ELR (cell line): ENCODE data around the gene AMPD2.
"Not testable (repeated sequence)": the region's sequence is repeated elsewhere in the genome, so short reads cannot be mapped to it uniquely, and the experiment has no call there.

Source experiments
- DNase-seq: peaks from one replicate; pipeline ENCODE4 v3.0.0-alpha.2; 2015; ENCODE audit warnings: low read depth

The AMPD2 gene

DNA sequence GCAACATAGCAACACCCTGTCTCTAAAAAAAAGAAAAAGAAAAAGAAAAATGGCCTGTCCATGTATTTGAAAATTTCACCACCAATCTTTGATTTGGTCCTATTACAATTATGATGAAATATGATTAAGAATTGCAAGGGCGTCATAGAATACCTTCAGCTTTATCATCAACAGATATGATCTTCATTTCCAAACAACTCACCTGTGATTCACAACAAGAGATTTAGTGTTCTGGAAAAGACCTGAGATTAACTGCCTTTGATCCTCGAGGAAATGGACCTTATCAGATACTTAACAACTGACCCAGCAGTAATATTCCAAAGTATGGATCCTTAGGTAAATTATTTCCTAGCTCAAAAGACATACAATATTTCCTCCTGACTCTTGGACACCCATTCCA lies 32.8 kb downstream of the AMPD2 start:
- no peak for DNase-seq

DNA sequence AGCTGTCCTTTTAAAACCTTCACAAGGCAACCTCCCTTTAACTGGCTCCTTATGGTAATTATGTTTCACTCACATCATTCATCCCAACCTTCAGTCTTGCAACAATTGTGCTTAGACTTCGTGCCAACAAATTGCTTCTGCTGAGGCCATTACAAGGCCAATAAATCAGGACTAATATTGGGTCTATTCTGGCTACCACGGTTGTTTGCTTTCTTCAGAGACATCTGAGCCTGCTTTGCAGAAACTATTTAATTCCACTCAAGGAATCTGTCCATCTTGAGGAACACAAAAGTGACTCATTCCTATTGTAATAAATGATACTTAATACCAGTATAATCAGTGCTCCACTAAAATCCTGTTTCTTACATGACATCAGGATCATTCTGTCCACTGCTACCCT lies 33.7 kb downstream of the AMPD2 start:
- DNase-seq, result no peak

DNA sequence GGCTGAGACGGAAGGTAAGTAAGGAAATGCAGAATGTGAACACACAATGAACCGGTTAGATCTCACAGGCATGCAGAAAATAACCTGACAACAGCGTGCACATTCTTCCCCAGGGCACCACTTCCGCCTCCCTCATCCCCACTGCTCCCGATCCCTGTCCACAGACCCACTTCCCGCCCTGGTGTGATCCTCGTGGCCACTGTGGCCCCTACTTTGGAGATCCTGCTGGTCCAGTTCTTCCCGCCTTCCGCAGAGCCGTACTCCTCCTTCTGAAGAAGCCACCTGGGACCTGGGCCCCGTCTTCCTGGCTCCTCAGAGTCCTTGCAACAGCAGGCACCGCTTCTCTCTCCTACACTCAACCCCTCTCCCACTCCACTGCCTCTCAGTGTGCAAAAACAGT lies 34.9 kb downstream of the AMPD2 start:
- DNase-seq, result no peak

DNA sequence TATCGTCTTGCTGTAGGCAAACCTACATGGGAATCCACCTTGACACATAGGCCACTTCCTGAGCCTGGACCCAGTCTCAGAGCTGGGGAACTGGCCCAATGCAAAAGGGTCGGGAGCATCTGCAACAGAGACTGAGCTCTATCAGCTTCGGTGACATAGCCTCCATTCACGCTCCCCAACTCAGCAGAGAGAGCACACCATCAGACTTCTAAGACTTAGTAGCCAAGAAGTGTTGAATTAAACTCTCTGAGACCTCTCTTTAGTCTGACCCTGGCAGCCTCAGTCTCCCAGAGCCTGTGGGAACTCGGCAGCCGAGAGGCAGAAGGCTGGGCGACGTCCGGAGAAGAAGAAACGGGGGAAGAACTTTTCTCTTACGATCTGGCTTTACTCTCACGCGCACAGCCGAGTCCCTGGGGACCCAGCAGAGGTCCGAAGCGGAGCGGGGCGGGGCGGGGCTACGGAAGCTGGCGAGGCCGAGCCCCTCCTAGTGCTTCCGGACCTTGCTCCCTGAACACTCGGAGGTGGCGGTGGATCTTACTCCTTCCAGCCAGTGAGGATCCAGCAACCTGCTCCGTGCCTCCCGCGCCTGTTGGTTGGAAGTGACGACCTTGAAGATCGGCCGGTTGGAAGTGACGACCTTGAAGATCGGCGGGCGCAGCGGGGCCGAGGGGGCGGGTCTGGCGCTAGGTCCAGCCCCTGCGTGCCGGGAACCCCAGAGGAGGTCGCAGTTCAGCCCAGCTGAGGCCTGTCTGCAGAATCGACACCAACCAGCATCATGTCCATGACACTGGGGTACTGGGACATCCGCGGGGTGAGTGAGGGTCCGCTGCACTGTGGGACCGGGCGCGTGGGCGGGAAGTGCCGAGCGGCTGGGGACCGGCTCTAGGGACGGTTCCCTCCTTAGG lies 36.2 kb downstream of the AMPD2 start, which contains the start of gene GSTM4:
GSTM4 (plus strand) TSS at position 485 of the 905 bp plus-strand sequence; CDS start at position 776, 291 bp downstream.
- DNase-seq, result peak; percentile 76

DNA sequence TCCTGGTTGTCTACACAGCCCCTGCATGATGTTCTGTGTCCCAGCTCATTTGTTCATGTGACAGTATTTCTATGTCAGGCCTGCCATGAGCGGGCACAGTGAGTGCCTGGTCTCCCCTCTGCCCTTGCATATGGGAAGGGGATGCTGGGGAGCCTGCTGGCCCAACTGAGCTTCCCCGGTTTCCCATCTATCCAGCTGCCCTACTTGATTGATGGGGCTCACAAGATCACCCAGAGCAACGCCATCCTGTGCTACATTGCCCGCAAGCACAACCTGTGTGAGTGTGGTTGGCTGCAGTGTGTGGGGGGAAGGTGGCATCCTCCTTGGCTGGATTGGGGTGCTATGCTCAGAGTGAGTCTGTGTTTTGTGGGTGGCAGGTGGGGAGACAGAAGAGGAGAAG lies 37.8 kb downstream of the AMPD2 start:
- no peak for DNase-seq

DNA sequence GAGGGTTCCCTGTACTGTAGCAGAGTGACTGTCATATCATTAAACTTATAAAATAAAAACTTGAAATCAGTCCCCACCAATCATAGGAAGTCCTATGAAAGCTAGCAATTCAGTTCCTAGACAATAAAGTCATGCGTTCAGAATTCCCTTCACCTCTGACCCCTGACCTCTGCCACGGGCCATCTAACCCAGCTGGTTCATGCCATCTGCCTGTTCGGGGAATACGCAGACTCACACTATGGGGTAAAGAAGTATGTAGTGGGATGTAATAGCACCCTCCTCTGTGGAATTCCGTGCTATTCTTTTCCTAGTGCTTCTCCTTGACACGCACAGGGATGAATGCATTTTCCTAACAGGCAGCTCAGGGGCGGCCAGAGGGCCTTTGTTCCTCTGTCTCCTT lies 38.3 kb downstream of the AMPD2 start:
- DNase-seq, result no peak

DNA sequence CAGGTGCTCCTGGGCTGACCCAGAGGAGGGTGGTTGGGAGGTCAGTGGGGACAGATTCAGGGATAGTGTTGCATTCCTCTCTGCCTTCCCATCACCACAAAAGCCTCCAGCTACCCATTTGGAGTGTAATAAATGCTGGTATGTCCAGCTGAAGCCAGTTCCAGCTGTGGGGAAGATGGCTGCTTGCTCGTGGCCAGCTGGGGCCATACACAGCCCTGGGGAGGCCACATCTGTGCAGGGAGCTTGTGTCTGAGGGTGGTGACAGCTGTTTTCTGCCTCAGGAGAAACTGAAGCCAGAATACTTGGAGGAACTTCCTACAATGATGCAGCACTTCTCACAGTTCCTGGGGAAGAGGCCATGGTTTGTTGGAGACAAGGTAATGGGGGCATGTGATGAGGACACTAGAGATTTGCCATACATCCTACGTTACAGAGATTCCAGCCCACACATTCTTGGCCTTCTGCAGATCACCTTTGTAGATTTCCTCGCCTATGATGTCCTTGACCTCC lies 39.0 kb downstream of the AMPD2 start:
- DNase-seq, result no peak

DNA sequence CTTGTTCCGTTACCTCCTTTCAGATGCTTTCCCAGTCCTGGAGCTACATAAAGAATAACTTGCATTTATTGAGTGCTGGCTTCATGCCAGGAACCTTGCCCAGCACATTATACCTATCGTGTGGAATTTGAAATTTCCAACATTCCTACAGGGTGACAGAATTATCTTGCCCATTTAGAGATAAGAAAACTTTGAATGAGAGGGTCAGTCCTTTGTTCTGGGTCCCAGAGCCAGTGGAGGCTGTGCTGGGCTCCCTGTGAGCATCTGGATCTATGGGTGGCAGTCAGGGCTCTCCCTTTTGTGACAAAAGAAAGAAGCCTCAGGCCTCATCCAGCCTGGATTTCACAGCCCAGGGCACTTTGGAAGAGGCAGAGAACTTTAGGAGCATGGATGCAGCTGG lies 39.5 kb downstream of the AMPD2 start:
- no peak for DNase-seq

DNA sequence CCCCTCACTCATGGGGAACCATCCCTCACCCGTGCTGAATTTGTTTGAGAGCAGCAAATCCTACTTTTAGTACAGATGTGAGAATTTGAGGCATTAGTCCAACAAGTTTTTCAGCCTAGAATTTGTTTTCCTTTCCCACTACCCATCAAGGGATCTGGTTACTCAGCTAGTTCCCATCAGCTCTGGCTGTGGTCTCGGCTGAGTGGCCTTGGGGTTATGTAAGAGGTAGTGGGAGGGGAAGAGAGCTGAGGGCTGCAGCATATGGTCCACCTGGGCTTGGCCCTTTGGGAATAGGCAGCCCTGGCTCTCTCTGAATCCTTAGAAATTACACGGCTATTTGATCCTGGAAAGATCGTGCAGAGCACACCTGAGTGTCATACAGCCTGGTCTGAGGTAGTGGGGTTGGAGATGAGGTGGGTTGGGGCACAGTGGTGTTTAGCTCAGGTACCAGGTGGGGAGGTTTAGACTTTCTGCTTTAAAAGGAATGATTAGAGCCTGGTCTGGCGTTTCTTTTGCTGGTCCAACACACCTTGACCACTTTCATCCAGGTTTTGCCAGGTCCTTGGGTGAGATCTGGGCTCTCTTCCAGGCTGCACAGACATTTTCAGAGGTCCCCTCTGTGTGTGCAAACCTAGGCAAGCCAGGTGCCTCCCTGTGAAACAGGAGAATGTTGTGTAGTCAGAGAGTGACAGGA lies 40.5 kb downstream of the AMPD2 start:
- DNase-seq, result no peak

DNA sequence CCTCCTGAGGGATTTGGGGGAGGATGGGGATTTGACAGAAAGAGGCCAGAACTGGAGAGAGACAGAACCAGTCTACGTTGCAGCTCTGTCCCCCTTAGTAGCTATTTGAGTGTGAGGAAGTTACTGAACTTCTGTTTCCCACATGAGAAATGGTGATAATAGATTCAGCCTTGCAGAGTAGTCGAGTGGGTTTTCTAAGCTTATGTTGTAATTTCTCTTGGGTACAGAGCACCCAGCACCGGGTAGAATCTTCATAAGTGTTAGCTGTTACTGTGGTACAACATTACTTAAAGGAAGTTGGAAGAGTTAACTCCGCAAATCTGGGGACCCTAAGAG lies 41.0 kb downstream of the AMPD2 start:
- not testable (repeated sequence) for DNase-seq

DNA sequence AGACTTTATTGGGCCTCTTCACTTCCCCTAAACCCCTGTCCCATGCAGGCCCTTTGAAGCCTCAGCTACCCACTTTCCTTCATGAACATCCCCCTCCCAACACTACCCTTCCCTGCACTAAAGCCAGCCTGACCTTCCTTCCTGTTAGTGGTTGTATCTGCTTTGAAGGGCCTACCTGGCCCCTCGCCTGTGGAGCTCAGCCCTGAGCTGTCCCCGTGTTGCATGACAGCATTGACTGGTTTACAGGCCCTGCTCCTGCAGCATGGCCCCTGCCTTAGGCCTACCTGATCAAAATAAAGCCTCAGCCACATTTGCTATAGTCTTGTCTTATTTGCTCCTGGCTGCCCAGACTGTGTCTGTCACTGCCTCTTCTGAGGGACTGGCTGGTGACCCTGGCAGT lies 41.8 kb downstream of the AMPD2 start:
- no peak for DNase-seq

DNA sequence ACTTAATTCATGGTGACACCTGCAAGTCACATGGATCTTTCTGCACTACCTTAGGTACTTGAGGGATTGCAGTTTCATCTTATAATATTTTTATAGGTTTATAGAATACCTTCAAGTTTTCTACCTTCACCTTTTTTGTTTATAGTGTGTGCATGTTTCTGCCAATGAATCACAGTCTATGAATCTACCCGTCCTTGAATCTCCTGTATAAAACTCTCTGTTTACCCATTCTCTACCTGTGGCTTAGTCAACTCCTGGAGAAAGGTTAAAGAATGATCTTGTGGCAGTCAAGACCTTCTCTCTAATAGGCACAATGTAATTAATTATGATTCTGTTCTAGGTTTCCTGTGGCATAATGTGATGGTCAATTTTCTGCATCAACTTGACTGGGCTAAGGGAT lies 45.0 kb downstream of the AMPD2 start:
- DNase-seq, result no peak

DNA sequence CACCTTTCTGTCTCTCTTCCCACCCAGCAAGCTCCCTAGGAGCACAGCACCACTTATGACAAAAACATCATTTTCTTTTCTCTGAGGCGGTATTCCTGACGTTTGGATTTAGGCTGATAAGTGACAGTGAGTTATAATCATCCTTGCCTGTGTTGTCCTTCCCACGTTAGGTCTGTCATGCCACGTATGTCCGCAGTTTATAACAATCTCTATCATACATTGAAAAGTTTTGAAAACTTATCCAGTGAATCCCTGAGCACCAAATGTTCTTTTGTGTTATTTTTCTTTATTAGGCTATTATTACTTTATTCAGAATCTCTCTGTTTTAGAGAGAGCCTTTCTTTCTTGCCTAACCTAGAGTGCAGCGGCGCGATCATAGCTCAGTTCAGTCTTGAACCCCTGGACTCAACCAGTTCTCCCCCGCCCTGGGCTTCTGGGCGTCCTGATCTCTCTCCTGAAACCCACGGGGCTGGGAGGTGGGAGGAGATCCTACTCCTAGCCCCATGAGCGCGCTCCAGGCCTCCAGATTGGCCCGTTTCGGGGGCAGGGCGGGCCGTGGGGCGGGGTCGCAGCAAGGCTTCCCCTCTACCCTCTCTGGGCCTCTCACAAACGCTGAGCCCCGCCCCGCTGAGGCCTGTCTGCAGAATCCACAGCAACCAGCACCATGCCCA lies 48.0 kb downstream of the AMPD2 start, which contains the start of gene GSTM2:
GSTM2 (plus strand) TSS at position 606 of the 671 bp plus-strand sequence; CDS start at position 665, 59 bp downstream.
- DNase-seq, result peak; percentile 90

DNA sequence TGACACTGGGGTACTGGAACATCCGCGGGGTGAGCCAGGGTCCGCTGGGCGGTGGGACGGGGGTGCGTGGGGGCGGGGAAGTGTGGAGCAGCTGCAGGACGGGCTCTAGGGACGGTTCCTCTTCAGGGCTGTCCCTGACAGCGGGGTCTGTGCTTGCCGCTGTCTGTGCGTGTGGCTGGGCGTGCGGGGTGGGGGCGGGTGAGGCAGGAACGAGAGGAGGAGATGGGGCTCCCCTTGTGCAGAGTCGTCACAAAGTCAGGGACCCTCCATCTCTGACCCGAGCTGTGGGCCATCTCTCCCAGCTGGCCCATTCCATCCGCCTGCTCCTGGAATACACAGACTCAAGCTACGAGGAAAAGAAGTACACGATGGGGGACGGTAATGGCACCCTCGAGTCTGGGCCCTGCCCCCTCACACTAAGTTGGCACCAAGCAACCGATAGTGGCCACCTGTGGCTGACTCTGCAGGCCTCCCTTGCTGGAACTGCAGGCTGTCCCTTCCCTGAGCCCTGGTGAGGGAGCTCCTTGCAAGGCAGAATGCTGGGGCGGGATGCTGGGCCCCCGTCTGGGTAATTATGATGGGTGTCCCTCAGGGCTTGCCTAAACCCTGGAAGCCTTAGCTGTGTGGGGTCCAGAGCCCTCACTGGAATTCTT lies 48.6 kb downstream of the AMPD2 start:
- no peak for DNase-seq

DNA sequence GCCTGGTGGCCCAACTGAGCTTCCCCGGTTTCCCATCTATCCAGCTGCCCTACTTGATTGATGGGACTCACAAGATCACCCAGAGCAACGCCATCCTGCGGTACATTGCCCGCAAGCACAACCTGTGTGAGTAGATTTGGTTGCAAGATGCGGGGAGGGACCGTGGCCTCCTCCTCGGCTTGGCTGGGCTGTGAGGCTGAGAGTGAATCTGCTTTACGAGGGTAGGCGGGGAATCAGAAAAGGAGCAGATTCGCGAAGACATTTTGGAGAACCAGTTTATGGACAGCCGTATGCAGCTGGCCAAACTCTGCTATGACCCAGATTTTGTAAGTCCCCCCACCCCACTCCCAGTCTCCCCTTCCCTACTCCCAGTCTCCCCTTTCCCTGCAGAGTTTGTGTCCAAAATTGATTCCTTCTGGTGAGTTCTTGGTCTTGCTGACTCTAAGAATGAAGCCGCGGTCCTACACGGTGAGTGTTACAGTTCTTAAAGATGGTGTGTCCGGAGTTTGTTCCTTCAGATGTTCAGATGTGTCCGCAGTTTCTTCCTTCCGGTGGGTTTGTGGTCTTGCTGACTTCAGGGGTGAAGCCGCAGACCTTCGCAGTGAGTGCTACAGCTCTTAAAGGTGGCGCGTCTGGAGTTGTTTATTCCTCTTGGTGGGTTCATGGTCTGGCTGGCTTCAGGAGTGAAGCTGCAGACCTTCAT lies 49.8 kb downstream of the AMPD2 start:
- no peak for DNase-seq

DNA sequence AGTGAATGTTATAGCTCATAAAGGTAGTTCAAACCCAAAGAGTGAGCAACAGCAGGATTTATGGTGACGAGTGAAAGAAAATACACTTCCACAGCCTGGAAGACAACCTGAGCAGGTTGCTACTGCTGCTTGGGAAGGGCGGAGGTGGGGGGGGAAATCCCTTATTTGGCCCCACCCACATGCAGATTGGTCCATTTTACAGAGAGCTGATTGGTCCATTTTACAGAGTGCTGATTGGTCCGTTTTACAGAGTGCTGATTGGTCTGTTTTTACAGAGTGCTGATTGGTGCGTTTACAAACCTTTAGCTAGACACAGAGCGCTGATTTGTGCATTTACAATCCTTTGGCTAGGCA lies 50.3 kb downstream of the AMPD2 start:
- DNase-seq, result not testable (repeated sequence)

DNA sequence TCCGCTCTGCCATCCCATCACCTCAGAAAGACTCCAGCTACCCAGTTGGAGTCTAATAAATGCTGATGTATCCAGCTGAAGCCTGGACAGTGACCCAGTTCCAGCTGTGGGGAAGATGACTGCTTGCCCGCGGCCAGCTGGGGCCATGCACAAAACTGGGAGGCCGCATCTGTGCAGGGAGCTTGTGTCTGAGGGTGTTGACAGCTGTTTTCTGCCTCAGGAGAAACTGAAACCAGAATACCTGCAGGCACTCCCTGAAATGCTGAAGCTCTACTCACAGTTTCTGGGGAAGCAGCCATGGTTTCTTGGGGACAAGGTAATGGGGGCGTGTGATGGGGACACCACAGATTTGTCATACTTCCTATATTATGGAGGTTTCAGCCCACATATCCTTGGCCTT lies 51.4 kb downstream of the AMPD2 start:
- no peak for DNase-seq

DNA sequence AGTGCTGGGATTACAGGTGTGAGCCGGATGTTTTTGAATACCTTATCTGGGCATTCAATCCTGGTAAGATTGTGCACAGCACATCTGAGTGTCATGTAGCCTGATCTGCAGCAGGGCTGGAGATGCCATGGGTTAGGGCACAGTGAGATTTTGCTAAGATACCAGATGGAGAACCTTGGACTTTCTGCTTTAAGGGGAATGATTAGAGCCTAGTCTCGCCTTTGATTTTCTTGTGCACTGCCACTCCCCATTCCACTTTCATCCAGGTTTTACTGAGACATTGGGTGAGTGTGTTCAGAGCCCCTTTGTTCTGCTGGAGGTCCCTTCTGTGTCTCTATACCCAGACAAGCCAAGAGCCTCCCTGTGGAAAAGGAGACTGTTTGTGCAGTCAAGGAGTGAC lies 54.2 kb downstream of the AMPD2 start:
- not testable (repeated sequence) for DNase-seq

DNA sequence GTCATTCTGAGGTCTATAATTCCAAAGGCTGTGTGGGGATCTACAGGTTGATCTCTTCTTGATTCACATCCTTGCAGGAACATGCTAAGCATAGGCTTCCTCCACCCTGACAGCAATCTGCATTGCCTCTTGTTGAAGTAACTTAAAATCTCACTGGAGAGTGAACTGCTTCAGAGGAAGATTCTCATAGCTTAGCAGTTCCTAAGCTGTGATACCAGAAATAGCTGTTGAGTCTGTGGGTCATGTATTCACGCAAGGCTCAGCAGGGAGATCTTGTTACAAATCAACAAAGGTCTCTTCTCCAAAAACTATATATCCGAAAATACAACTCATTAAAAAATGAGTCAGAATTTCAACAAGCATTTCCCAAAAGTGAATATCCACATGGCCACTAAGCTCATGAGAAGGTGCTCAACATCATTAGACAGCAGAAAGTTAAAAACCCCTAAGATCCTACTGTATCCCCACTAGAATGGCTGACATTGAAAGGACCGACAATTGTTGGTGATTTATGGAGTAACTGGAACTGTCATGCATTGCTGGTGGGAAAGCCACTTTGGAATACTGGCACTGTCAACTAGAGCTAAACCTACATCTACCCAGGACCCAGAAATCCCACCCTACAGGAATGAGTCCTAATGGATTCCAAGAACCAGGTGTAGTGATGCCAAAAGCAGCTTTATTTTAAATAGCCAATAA lies 57.2 kb downstream of the AMPD2 start:
- not testable (repeated sequence) for DNase-seq

DNA sequence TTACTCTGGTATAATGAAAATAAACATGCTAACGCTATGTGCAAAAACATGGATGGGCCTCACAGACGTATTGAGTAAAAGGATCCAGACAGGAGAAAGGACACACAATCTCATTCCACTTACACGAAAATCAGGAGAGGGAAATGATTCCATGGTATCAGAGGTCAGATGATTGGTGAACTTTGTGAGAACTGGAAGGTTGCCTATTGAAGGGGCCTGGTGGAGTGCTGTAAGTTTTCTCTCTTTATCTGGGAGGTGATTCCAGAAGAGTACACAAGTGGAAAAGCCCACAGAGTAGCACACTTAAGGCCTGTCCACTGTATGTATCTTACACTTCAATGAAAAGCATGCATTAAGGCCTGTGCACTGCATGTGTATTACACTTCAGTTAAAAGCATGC lies 57.8 kb downstream of the AMPD2 start:
- DNase-seq, result no peak

DNA sequence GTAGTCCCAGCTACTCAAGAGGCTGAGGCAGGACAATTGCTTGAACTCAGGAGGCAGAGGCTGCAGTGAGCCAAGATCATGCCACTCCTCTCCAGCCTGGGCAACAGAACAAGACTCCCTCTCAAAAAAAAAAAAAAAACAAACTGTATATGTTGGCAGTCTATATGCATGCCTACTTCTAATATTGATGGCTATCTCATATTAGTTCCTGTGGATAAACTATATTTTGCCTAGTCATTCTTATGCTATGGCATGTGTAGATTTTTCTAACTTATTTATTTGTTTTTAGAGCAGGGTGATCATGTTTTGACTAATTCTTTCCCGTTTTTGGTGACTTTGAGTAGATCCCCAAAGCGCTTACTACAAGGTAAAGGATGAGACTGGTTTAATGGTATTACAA lies 59.0 kb downstream of the AMPD2 start:
- DNase-seq, result not testable (repeated sequence)
